ENCODE measurements around the gene OXER1.

OXER1 gene

DNA sequence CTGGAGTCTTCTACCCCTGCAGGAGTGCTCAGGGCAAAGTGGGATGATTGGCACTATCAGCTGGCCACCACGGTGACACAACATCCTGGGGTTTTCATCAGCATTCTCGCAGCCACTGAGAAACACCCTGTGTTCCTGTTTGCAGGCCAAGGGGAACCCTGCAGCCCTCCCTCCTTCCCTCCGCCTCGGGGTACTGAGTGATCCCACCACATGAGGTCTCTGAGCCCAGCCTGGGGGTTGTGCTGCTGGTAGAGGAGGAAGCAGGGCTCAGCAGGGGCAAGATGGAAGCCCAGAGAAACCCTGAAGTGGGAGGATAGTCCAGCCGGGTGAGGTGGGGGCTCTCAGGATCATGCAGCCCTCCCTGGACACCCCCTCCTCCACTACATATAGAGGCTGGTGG, at the start of gene OXER1:
OXER1 (minus strand) TSS at position 40 of the 400 bp plus-strand sequence. CDS start 73 bp downstream, outside the sequence.
- DNase-seq = no peak

DNA sequence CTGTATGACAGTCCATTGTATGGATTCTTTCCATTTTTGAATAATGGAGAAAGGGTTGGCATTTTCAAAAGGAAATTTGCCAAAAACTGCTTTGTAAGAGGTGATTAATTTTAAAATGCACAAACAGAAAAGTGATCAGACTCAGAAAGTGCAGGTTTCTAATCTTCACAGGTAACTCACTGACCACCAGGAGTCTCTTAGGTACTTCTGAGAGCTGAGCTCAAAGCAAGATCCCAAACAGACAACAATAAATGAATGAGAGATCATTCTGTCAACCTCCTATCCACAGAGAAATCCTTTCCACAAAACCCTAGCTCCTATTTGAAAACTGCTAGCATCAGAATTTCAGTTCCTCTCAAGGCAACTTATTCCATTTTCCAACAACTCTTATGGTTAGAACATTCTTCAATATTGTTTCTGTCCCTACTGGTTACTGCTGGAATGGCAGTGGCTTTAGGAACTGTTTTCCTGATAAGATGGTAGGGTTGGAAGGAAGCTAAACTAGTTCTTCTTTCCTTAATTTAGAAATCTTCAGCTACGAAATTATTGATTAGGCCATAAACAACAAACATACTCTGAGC, 49.1 kb upstream of the OXER1 start:
- DNase-seq = no peak

GRCh38 chr2:42810971-42811811, 47.3 kb upstream of the OXER1 start:
- DNase-seq = peak; percentile 46

DNA sequence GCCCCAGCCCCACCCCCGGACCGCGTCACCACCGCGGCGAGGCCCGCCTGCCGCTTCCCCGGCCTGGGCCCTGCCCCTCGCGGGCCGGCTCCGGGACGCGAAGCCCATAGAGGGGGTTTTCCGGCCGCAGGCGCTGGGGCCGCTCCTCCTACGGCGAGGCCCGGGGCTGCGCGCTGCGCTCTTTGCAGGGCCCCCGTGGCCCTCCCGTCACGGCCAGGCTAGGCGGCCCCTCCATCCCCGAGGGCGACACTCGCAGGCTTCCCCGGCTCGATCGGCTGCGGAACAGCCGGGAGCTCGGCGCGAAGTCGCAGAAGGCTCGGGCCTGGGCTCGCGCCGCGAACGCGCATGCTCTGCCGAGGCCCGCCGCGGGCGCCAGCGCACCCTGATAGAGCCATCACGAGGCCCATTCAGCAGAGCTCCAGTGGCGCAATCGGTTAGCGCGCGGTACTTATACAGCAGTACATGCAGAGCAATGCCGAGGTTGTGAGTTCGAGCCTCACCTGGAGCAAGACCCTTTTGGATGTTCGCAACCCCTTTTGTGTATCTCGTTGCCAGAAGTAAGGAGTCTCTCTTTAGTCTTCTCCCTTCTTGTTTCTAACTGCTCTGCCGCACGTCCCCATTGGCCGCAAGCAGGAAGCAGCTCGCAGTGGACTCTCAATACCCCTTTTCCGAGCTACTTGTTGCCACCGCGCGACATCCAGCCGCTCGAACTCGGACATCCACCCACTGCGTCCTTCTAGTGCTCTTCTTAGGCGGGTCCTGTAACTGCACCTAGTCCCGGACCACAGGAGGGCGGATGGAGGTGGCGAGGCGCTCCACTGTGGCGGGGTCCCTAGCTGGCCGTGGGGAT, 46.4 kb upstream of the OXER1 start:
- peak; percentile 95 for DNase-seq

DNA sequence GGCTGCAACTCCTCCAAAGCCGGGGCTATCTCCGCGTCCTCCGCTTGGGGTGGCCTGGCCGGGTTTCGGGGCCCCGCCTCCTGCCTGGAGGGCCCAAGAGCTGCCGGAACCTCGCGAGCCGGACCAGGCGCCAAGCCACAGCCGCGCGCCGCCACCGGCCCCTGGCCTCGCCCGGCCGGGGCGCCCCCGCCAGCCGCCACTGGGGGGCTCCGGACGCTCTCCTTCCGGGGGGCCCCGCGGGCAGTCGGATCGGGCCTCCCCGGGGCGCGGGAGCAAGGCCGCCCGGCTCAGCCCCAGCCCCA, 45.8 kb upstream of the OXER1 start:
- peak; percentile 66 for DNase-seq

- no peak for DNase-seq
These were observed 45.3 kb upstream of the OXER1 start for GRCh38 chr2:42809131-42809818.

GRCh38 chr2:42808301-42808700, 44.4 kb upstream of the OXER1 start:
- DNase-seq = no peak

DNA sequence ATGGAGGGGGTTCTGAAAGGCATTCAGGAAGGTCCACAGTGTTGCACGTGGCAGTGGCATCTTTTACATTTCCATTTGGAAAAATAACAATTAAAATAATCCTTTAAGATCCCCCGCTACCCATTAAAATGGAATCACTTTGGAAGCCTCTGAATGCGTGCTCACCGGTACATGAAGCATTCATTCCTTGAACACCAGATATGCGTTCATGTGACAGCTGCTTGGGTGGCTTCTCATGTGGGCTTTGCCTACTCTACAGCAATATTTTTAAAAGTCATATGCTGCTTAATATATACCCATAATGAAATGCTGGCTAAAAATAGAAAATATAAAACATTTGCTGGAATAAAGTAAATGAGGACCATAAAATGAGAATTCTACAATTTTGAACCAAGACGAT, 42.9 kb upstream of the OXER1 start:
- DNase-seq = no peak

- no peak for DNase-seq
These were observed 41.0 kb upstream of the OXER1 start for GRCh38 chr2:42804891-42805290.

- DNase-seq = no peak
These were observed 40.4 kb upstream of the OXER1 start for GRCh38 chr2:42804338-42804737.

DNA sequence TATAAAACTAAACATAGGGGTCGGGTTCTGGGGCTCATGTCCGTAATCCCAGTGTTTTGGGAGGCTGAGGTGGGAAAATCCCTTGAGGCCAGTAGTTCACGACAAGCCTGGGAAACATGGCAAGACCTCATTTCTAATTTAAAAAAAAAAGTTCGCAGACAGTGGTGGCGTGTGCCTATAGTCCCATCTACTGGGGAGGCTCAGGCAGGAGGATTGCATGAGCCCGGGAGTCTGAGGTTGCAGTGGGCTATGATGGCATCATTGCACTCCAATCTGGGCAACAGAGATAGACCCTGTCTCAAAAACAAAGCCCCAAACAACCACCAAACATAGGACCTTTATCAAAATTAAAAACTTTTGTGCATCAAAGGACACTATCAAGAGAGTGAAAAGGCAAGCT, 38.2 kb upstream of the OXER1 start:
- DNase-seq = no peak

- no peak for DNase-seq
These were observed 37.4 kb upstream of the OXER1 start for GRCh38 chr2:42801381-42801780.

GRCh38 chr2:42800981-42801380, 37.0 kb upstream of the OXER1 start:
- no peak for DNase-seq

- no peak for DNase-seq
These were observed 36.6 kb upstream of the OXER1 start for GRCh38 chr2:42800461-42800962.

- no peak for DNase-seq
These were observed 35.9 kb upstream of the OXER1 start for GRCh38 chr2:42799881-42800280.

DNA sequence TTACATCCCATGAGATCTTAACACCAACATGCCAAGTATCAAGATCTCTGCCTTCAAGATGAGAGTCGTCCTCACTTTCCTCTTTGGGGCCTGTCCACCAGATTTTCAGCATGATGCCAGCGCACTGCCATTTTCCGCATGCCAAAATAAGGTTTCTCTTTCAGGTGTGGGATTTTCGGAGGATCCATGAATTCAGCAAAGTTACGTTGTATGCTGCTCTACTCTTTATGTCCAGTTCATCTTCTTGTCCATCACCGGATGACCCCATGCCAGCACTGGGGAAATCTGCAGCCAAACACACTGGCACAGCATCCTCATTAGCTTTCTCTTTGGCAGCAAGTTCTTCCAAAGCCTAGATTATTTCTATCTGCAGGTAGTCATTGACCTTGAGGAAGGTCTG, 33.3 kb upstream of the OXER1 start:
- DNase-seq = no peak

DNA sequence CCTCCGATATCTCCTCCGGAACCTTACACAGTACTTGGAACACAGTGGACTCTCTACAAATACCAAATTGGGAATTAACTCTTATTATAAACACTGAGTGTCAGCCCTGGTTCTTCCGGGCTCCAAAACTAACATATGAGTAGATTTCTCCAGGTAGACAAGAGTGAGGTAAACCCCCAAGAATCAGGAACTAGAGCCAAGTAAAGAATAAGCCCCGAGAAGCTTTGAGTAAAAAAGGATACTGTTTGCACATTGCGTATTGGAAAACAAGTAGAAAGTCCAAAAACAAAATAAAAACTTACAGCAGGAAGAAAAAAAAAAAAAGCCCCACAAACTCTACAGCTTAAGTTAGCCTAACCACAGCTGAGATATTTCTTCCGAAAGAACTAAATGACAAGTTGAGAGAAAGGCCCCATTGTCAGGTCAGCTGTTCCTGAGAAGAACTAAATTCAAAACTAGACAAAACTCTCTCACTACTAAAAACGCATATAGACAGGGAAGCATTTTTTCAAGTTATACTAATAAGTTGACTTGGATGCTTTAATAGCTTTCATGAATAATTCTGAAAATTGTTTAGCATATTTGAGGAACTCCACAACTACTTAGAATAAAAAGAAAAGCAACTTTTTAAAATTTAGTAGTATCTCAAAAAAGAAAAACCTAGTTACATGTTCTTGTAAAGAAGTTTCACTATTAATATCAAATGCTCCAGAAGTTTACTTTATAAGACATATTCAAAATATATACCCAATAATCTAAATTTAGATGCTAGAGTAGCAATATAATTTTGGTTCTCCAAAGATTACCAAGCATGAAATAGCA, 32.7 kb upstream of the OXER1 start:
- no peak for DNase-seq

GRCh38 chr2:42795841-42796301, 31.9 kb upstream of the OXER1 start:
- no peak for DNase-seq

GRCh38 chr2:42795275-42795674, 31.3 kb upstream of the OXER1 start:
- DNase-seq = no peak

DNA sequence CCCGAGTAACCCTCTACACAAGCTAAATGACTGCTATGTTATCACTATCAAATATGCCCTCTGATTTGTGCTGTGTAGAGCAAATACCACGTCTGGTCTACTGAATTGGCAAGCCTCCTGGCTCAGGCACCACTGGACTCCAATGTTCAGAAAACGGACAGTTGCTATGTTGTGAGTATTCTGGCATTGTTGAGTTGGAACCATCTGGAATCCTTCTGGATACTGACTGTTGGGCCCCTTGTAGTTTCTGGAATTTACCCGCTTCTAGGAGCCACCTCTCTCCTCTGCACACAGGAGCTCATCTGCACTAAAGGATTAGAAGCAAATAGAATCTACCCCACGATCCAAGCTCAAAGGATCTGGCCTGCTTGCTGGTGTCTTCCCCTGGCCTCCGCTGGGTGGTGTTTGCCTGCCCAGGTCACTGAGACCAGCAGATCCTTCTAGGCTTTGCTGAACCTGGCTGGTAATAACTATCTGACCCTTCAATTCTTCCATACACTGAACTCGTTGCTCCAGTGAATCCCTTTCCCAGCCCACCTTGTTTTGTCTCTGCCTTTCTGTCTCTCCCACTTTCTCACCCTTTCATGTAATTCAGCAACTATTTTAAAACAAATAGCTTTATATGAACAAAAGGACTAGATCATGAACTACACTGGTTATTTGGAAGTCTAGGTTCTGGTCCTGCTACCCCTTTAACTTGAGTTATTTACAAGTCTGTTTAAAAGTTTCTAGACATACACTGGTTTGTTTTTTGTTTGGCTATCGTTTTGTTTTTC, 30.5 kb upstream of the OXER1 start:
- DNase-seq = no peak
